HS-27A (cell line): Measurements from ENCODE around the gene MYCN.

Experiments used
- DNase-seq: peaks from one replicate; pipeline ENCODE4 v3.0.0-alpha.2; 2012; ENCODE audit warnings: low read depth, missing footprints

MYCN gene

GRCh38 chr2:15976354-15976753 is 36.0 kb downstream of the MYCN start:
- DNase-seq, result no peak

GRCh38 chr2:15979051-15979758 is 38.9 kb downstream of the MYCN start:
- no peak for DNase-seq

- no peak for DNase-seq
Observed at GRCh38 chr2:15979759-15980604, 39.6 kb downstream of the MYCN start.

- no peak for DNase-seq
Observed at GRCh38 chr2:15980605-15981098, 40.3 kb downstream of the MYCN start.

GRCh38 chr2:15981646-15982045 is 41.3 kb downstream of the MYCN start:
- no peak for DNase-seq

GRCh38 chr2:15982285-15983044 is 42.1 kb downstream of the MYCN start:
- no peak for DNase-seq

- no peak for DNase-seq
Observed at GRCh38 chr2:15983496-15983895, 43.1 kb downstream of the MYCN start.

- no peak for DNase-seq
Observed at GRCh38 chr2:15984368-15985255, 44.3 kb downstream of the MYCN start.

GRCh38 chr2:15985531-15985930 is 45.2 kb downstream of the MYCN start:
- no peak for DNase-seq

- no peak for DNase-seq
Observed at GRCh38 chr2:15986068-15986560, 45.8 kb downstream of the MYCN start.

- no peak for DNase-seq
Observed at GRCh38 chr2:15986644-15987043, 46.3 kb downstream of the MYCN start.

GRCh38 chr2:15988733-15989132 is 48.4 kb downstream of the MYCN start:
- DNase-seq, result no peak

GRCh38 chr2:15989559-15989958 is 49.2 kb downstream of the MYCN start:
- no peak for DNase-seq

- DNase-seq, result no peak
Observed at GRCh38 chr2:15990151-15991101, 50.1 kb downstream of the MYCN start.

GRCh38 chr2:15991231-15991630 is 50.9 kb downstream of the MYCN start:
- DNase-seq, result no peak

GRCh38 chr2:15992457-15993231 is 52.3 kb downstream of the MYCN start:
- no peak for DNase-seq

- DNase-seq, result no peak
Observed at GRCh38 chr2:15993232-15993610, 52.9 kb downstream of the MYCN start.

- no peak for DNase-seq
Observed at GRCh38 chr2:15993666-15994065, 53.3 kb downstream of the MYCN start.

- no peak for DNase-seq
Observed at GRCh38 chr2:15995603-15996002, 55.3 kb downstream of the MYCN start.
